ENCODE results near the gene HMGA1. TPM values are rescaled to one million over a fixed set of nuclear protein-coding genes. Genes with fewer than 3 reads are reported as not detected.

The HMGA1 gene
- total RNA-seq, 4 donors from 2014 or later, result 0.51 to 24.4 (median 13.5) TPM

- no peak for TF ChIP-seq CTCF (IDR thresholded peaks at IDR 0.05)
- TF ChIP-seq POLR2A (IDR thresholded peaks at IDR 0.05), result no peak
- no peak for DNase-seq
- Histone ChIP-seq H3K36me3 (no peaks in the 10 kb centered on the region), H3K27ac (no peak overlapping the region), H3K27me3 (no peaks in the 10 kb centered on the region), H3K4me3 (no peak overlapping the region), H3K4me1 (no peaks in the 10 kb centered on the region), H3K9me3 (no peaks in the 10 kb centered on the region)
- intact Hi-C loops (cut with DNase I; ENCODE audit: low total_unique reads), result no loop called here
Measured at GRCh38 chr6:34276881-34277762, 40.4 kb downstream of the HMGA1 start.

GRCh38 chr6:34277763-34278112, 41.1 kb downstream of the HMGA1 start:
- no peak for DNase-seq
- intact Hi-C loops (cut with DNase I; ENCODE audit: low total_unique reads), result no loop called here
- H3K4me3 ChIP-seq, result no peak overlapping the region
- no peaks in the 10 kb centered on the region for H3K36me3 ChIP-seq
- H3K27ac ChIP-seq, result no peak overlapping the region
- no peaks in the 10 kb centered on the region for H3K27me3 ChIP-seq
- no peaks in the 10 kb centered on the region for H3K9me3 ChIP-seq
- H3K4me1 ChIP-seq, result no peaks in the 10 kb centered on the region
- TF ChIP-seq CTCF (IDR thresholded peaks at IDR 0.05), result no peak
- no peak for TF ChIP-seq POLR2A (IDR thresholded peaks at IDR 0.05)

- H3K4me3 ChIP-seq, result no peak overlapping the region
- intact Hi-C loops (cut with DNase I; ENCODE audit: low total_unique reads), result no loop called here
- no peaks in the 10 kb centered on the region for H3K27me3 ChIP-seq
- no peak overlapping the region for H3K27ac ChIP-seq
- TF ChIP-seq CTCF (IDR thresholded peaks at IDR 0.05) (no peak), POLR2A (IDR thresholded peaks at IDR 0.05) (no peak)
- no peak for DNase-seq
- H3K9me3 ChIP-seq, result no peaks in the 10 kb centered on the region
- H3K36me3 ChIP-seq, result no peaks in the 10 kb centered on the region
- H3K4me1 ChIP-seq, result no peaks in the 10 kb centered on the region
Measured at GRCh38 chr6:34278833-34279232, 42.2 kb downstream of the HMGA1 start.

GRCh38 chr6:34280216-34280615, 43.5 kb downstream of the HMGA1 start:
- no peaks in the 10 kb centered on the region for H3K4me1 ChIP-seq
- no peaks in the 10 kb centered on the region for H3K36me3 ChIP-seq
- H3K27ac ChIP-seq, result no peak overlapping the region
- intact Hi-C loops (cut with DNase I; ENCODE audit: low total_unique reads), result no loop called here
- H3K4me3 ChIP-seq, result no peak overlapping the region
- no peaks in the 10 kb centered on the region for H3K27me3 ChIP-seq
- TF ChIP-seq CTCF (IDR thresholded peaks at IDR 0.05), result no peak
- no peak for TF ChIP-seq POLR2A (IDR thresholded peaks at IDR 0.05)
- no peak for DNase-seq
- no peaks in the 10 kb centered on the region for H3K9me3 ChIP-seq

GRCh38 chr6:34281702-34282334, 45.1 kb downstream of the HMGA1 start:
- no peak for DNase-seq
- intact Hi-C loops (cut with DNase I; ENCODE audit: low total_unique reads), result no loop called here
- Histone ChIP-seq H3K4me3 (no peak overlapping the region), H3K27ac (no peak overlapping the region), H3K27me3 (no peaks in the 10 kb centered on the region), H3K4me1 (no peaks in the 10 kb centered on the region), H3K36me3 (no peaks in the 10 kb centered on the region), H3K9me3 (no peaks in the 10 kb centered on the region)
- no peak for TF ChIP-seq POLR2A (IDR thresholded peaks at IDR 0.05)
- TF ChIP-seq CTCF (IDR thresholded peaks at IDR 0.05), result no peak

All from uterus (tissue), 4 donors.